22Rv1 (cell line): ENCODE measurements around the gene SUPT20H.

Experiments used
- ZFX ChIP-seq: fragments of 450-650 bp; IDR thresholded peaks from 2 replicates; pipeline ENCODE4 v1.6.1; 2017; ENCODE audit warnings: antibody characterized with exemption, borderline replicate concordance
- TF ChIP-seq, protein P1 (sequence below): fragments of 450-650 bp; IDR thresholded peaks from 2 replicates; pipeline ENCODE4 v1.5.1; 2017; ENCODE audit warnings: mild to moderate bottlenecking

DNA sequence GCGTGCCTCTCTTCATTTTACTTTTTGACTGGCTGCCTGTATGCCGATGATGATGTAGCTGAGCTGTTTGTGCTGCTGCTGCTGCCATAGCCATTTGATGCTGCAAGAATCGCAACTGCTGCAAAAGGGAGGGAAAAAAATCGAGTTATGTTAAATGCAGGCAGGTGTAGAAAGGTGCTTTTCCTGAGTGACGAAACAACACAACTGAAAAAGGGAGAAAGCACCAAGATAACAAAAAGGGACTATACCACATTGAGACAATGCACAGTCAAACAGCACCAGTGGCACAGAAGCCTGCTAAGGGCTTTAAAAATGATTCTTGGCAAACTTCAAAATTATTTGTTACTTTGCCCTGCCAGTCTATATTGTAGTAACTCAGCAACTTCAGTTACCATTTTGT lies 49.8 kb downstream of the SUPT20H start:
- TF ChIP-seq, protein P1, sequence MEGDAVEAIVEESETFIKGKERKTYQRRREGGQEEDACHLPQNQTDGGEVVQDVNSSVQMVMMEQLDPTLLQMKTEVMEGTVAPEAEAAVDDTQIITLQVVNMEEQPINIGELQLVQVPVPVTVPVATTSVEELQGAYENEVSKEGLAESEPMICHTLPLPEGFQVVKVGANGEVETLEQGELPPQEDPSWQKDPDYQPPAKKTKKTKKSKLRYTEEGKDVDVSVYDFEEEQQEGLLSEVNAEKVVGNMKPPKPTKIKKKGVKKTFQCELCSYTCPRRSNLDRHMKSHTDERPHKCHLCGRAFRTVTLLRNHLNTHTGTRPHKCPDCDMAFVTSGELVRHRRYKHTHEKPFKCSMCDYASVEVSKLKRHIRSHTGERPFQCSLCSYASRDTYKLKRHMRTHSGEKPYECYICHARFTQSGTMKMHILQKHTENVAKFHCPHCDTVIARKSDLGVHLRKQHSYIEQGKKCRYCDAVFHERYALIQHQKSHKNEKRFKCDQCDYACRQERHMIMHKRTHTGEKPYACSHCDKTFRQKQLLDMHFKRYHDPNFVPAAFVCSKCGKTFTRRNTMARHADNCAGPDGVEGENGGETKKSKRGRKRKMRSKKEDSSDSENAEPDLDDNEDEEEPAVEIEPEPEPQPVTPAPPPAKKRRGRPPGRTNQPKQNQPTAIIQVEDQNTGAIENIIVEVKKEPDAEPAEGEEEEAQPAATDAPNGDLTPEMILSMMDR, result no peak
- no peak for TF ChIP-seq ZFX
